Right lobe of liver (tissue), 4 donors: ENCODE results near the gene LVRN.

Experiments
- CTCF ChIP-seq, 4 donors: fragments of 200-600 bp in 3 of 4; fragments of 450-650 bp in 1 of 4; IDR thresholded peaks; one replicate each; pipeline versions ENCODE4 v1.5.1 to v1.8.0; 2016 to 2022; ENCODE audit warnings: antibody characterized with exemption in 4 of 4, mild to moderate bottlenecking in 2 of 4
- POLR2A ChIP-seq: fragments of 450-650 bp; IDR thresholded peaks from one replicate; pipeline ENCODE4 v1.6.1; 2017; ENCODE audit warnings: antibody characterized with exemption, mild to moderate bottlenecking
- donor health status: DM: no; HTN: no; CAD: no.
- donor health status: DM: no; HTN: no; CAD: no.
- donor health status: DM: no; HTN: yes; CAD: no.

- TF ChIP-seq CTCF (IDR thresholded peaks at IDR 0.05) (no peak), POLR2A (no peak)
Observed at GRCh38 chr5:115952588-115952987, 9.7 kb upstream of the LVRN start.
